ENCODE results near the gene GPS2. TPM values are rescaled to one million over a fixed set of nuclear protein-coding genes. Genes with fewer than 3 reads are reported as not detected.

Gene GPS2
- total RNA-seq, 2 experiments from 2014 or later, result 31.3 to 56.1 TPM

DNA sequence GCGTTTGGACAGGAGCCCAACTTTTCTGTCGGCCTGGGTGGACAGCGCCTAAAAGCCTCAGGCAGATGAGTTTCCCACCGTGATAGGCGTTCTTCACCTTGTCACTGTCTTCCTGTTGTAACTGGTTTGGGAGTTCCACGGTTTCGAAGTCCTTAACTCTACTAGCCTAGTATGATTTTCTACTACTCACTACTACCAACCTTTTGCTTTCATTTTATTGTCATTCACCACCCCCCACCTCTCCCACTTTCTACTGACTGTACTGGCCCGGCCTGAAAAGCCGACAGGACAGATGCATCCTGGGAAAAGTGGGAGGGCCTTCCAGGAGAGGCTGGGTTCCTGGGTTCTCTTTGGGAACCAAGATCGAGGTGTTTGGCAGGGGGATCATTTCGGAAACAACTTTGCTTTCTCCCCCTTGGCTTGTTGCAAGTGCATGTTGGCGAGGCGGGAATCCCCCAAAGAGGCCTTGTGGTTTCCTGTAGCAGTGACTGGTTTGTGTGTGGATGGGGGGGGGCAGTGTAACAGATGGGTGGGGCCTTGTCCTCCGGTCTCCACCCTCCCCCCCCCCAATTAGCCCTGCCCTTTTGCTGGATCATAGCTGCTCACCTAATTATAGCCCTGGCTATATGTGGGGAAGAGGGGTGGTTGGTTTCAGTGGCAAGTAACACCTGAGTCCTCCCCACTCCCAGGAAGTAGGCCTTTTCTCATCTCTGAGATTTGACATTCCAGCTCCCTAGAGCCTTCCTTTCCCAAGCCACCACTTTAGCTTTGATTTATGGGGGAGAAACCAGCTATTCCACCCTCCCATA, 6.3 kb downstream of the GPS2 start:
- H3K4me1 Mint-ChIP-seq, result peaks cover 53% of the 10 kb centered on the region
- peak; percentile 87 for DNase-seq
- H3K27me3 Mint-ChIP-seq, result no peaks in the 10 kb centered on the region
- peaks cover 51% of the 10 kb centered on the region for H3K36me3 Mint-ChIP-seq (ENCODE audit: low read depth)
- H3K4me3 Mint-ChIP-seq, result peak overlapping the region; percentile 94
- peak; percentile 52 for ATAC-seq
- intact Hi-C loops (cut with DNase I, micrococcal nuclease), result loop anchor here (1.0 to 5.0 kb wide), 7 partner anchors 57 to 657 kb away; partner anchors contain the start of genes C17orf100 (in 1 of the 2), CNTROB (in 1 of the 2), CTDNEP1 (in 1 of the 2) and ELP5 (in 1 of the 2)
- POLR2A ChIA-PET, result interaction anchor here (0.6 to 1.9 kb wide), 4 partner anchors 21 to 379 kb away, joined by 3 to 9 read pairs (median 3); partner anchors contain the start of genes NEURL4 and TP53
- H3K27ac Mint-ChIP-seq, result peak overlapping the region; percentile 94
- H3K9me3 Mint-ChIP-seq (ENCODE audit: low read depth), result no peaks in the 10 kb centered on the region
- CTCF ChIA-PET, result interaction anchor here (1.0 to 2.3 kb wide), 4 partner anchors 12 to 172 kb away, joined by 3 to 7 read pairs (median 5); partner anchors contain the start of gene ACAP1

DNA sequence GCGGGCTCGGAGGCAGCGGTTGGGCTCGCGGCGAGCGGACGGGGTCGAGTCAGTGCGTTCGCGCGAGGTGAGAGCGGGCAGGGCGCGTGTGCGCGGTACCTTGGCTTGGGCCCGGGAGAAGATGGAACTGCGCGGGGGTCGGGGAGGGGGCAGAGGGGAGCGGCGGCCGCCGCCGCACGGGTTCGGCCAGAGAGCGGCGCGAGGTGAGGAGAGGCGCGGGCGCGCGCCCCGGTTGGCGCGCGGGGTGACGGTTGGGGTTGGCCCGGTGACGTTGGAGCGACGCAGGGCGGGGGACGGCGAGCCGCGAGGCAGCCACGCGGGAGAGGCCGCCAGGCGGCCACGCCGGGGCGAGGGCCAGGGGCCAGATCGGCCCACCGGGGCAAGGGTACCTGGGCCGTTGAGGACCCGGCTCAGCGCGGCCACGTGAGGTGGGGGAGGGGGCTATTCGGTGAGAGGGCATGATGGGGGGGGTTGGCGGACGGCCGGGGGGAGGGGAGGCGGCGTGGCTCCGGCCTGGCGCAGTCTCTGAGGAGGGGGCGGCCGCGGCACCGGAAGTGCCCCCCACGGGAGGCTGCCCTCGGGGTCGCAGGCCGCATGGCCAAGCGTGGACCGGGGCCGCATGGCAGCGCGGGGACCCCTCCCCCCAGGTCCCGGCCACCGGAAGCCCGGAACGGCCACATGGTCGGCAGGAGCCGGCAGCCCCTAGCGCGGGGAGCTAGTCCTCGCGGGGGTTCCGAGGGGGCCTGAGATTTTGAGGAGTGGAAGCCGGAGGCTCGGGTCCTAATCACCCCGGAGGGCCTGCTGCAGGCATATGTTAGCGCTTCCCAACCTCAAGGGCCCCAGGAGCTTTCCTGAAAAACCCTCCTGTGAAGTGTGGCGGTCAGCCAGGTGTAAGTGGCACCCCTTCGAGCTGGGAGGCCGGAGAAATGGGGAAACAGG, 7.2 kb downstream of the GPS2 start:
- DNase-seq, result peak; percentile 72
- peak overlapping the region; percentile 96 for H3K4me3 Mint-ChIP-seq
- H3K27ac Mint-ChIP-seq, result peak overlapping the region; percentile 100
- ChIA-PET POLR2A (interaction anchor here (0.6 to 1.9 kb wide), 2 partner anchors 22 to 379 kb away, joined by 3 to 9 read pairs; partner anchors contain the start of genes NEURL4 and TP53), CTCF (interaction anchor here (1.0 to 2.3 kb wide), 3 partner anchors 11 to 172 kb away, joined by 3 to 6 read pairs (median 4); partner anchors contain the start of gene ACAP1)
- peaks cover 44% of the 10 kb centered on the region for H3K4me1 Mint-ChIP-seq
- H3K27me3 Mint-ChIP-seq, result no peaks in the 10 kb centered on the region
- intact Hi-C loops (cut with DNase I, micrococcal nuclease), result loop anchor here (1.0 to 5.0 kb wide), 22 partner anchors 21 to 656 kb away; partner anchors contain the start of genes ELP5 (in 2 of the 2), NEURL4 (in 2 of the 2), PHF23 (in 2 of the 2) and POLR2A (in 2 of the 2)
- peaks cover 47% of the 10 kb centered on the region for H3K36me3 Mint-ChIP-seq (ENCODE audit: low read depth)
- ATAC-seq, result no peak
- H3K9me3 Mint-ChIP-seq (ENCODE audit: low read depth), result no peaks in the 10 kb centered on the region

DNA sequence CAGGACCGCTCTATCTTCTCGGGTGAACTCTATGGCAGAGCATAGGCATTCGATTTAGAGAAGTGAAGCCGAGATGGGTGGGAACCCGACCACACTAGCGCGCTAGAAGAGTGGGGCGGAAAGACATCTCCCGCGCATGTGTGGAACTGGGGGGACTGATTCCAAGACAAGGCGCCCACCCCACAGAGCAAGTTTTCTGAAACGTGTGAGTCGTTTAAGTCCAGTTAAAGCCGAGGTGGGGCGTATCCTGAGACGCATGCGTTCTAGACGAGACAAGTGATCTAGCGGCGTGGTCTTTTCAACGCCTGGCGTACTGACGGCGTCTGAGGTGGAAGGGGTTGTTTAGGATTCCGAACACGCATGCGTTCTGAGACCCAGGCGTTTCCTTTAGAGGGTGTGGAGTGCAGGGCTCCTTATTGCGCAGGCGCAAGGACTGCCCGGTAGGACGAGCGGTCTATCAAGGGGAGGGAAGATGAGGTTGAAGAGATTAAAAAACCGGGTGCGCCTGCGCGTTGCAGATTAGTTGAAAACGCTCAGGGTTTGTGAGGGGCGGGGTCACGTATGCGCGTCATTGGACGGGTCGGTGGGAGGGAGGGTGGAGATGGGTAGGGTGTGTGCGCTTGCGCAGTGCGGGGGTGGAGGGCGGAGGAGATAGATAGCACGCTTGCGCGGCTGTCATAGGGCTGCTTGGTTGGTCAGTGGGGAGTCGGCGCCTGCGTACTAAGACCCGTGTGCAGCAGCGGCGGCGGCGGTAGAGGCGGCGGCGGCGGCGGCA, 8.1 kb downstream of the GPS2 start, which contains the start of gene EIF5A:
Gene EIF5A, plus strand, starts transcription at position 718 of the 775 bp plus-strand sequence. CDS start 2,008 bp downstream, outside the sequence.
- ChIA-PET POLR2A (no interaction called here), CTCF (no interaction called here)
- intact Hi-C loops (cut with DNase I, micrococcal nuclease), result loop anchor here (1.0 to 5.0 kb wide), 19 partner anchors 22 to 655 kb away; partner anchors contain the start of genes ELP5 (in 2 of the 2), NEURL4 (in 2 of the 2), POLR2A (in 2 of the 2) and C17orf100 (in 1 of the 2)
- peaks cover 36% of the 10 kb centered on the region for H3K4me1 Mint-ChIP-seq
- H3K36me3 Mint-ChIP-seq (ENCODE audit: low read depth), result peaks cover 39% of the 10 kb centered on the region
- no peaks in the 10 kb centered on the region for H3K9me3 Mint-ChIP-seq (ENCODE audit: low read depth)
- peak within 1 kb of the TSS; percentile 100 for H3K27ac Mint-ChIP-seq
- H3K27me3 Mint-ChIP-seq, result no peaks in the 10 kb centered on the region
- H3K4me3 Mint-ChIP-seq, result peak within 1 kb of the TSS; percentile 96
- DNase-seq (peak; percentile 100), ATAC-seq (peak; percentile 86)

DNA sequence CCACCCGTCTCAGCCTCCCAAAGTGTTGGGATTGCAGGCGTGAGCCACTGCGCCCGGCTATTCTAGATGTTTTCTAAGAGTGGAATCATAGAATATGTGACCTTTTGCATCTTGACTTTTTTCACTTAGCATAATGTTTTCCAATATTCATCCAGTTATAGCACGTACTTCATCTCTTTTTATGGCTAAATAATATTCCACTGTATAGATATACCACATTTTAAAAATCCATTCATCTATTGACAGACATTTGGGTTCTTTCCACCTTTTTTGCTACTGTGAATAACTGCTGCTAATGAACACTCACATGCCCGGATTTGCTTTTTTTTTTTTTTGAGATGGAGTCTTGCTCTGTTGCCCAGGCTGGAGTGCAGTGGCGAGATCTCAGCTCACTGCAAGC, 11.0 kb downstream of the GPS2 start:
- DNase-seq, result no peak
- Mint-ChIP-seq H3K4me1 (peaks cover 10% of the 10 kb centered on the region), H3K36me3 (ENCODE audit: low read depth) (peaks cover 12% of the 10 kb centered on the region), H3K4me3 (no peak overlapping the region), H3K27ac (no peak overlapping the region), H3K9me3 (ENCODE audit: low read depth) (no peaks in the 10 kb centered on the region), H3K27me3 (no peaks in the 10 kb centered on the region)
- intact Hi-C loops (cut with DNase I, micrococcal nuclease), result no loop called here
- CTCF ChIA-PET, result interaction anchor here (0.6 to 1.3 kb wide), 2 partner anchors 249 to 285 kb away, joined by 3 to 4 read pairs; no protein-coding TSS in a partner anchor
- POLR2A ChIA-PET, result no interaction called here
- ATAC-seq, result no peak

DNA sequence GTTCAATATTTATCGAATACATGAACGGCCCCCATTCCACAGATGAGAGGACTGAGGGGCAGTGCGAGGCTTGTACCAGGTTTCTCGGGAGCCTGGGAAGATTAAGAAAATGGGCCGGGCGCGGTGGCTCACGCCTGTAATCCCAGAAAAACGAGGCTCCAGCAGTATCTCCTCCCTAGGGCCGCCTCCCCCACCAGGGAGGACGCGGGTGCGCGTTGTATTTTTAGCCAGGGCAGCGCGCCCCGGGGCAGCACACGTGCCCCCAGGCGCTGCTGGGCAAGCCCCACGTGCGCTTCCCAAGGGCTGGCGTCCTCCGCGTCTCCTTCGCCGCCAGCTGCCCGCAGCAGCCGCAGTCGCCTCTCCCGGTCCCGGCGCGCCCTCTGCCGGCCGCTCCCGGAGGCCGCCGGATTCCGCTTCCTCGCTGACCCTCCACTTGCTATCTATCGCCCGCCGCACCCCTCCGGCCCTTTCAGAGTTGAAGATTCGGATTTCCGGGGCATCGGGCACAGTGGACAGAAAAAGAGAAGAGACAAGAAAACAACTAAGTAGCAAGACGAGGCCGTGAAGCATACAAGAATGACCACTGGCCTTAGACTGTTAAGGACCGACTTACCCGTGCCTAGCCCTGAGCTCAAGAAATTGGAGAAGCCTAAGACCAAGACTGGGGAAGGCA, 18.8 kb downstream of the GPS2 start:
- no peaks in the 10 kb centered on the region for H3K9me3 Mint-ChIP-seq (ENCODE audit: low read depth)
- ATAC-seq (peak; percentile 38), DNase-seq (peak; percentile 83)
- intact Hi-C loops (cut with DNase I, micrococcal nuclease), result loop anchor here (1.0 to 10.0 kb wide), 6 partner anchors 16 to 250 kb away; partner anchors contain the start of gene CLDN7 (in 1 of the 2)
- H3K27me3 Mint-ChIP-seq, result peaks cover 19% of the 10 kb centered on the region
- H3K27ac Mint-ChIP-seq, result no peak overlapping the region
- POLR2A ChIA-PET, result interaction anchor here (0.6 to 1.5 kb wide), 2 partner anchors 39 to 251 kb away, joined by 3 read pairs; no protein-coding TSS in a partner anchor
- H3K4me1 Mint-ChIP-seq, result peaks cover 23% of the 10 kb centered on the region
- CTCF ChIA-PET, result interaction anchor here (0.6 to 2.3 kb wide), 29 partner anchors 9 to 393 kb away, joined by 3 to 45 read pairs (median 4); partner anchors contain the start of genes ACAP1, GPS2 and SLC2A4
- H3K36me3 Mint-ChIP-seq (ENCODE audit: low read depth), result no peaks in the 10 kb centered on the region
- peak overlapping the region; percentile 35 for H3K4me3 Mint-ChIP-seq

DNA sequence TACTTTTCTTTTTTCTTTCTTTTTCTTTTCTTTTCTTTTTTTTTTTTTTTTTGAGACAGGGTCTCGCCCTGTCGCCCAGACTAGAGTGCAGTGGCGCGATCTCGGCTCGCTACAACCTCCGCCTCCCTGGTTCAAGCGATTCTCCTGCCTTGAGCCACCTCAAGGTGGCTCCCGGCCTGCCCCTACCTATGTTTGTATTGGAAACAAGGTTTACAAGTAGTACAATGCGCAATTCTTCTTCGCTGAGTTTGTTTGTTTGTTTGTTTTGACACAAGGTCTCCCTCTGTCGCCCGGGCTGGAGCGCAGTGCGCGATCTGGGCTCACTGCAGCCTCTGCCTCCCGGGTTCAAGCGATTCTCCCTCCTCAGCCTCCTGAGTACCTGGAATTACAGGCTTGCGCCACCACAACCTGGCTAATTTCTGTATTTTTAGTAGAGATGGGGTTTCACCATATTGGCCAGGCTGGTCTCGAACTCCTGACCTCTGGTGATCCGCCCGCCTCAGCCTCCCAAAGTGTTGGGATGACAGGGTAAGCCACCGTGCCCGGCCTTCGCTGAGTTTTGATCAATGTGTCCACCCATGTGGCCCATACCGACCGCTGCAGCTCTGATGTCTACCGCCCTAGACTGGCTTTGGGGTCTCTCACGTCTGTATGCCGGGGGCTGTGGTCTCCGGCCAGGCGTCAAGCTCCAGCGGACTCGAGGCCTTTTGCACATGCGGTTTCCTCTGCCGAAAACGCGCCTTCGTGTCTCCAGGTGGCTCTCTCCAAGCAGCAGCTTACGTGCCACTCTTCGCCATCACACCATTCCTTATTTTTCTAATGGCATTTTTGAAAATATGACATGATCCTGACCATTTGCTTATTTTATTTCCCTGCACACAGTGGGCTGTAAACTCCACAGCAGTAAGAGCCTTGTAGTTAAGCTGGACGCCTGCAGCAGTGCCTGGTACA, 19.7 kb downstream of the GPS2 start:
- peaks cover 23% of the 10 kb centered on the region for H3K4me1 Mint-ChIP-seq
- ATAC-seq, result no peak
- no peaks in the 10 kb centered on the region for H3K9me3 Mint-ChIP-seq (ENCODE audit: low read depth)
- no peak for DNase-seq
- peak overlapping the region; percentile 59 for H3K4me3 Mint-ChIP-seq
- H3K36me3 Mint-ChIP-seq (ENCODE audit: low read depth), result no peaks in the 10 kb centered on the region
- POLR2A ChIA-PET, result interaction anchor here (0.6 to 1.5 kb wide), 2 partner anchors 40 to 250 kb away, joined by 3 read pairs; no protein-coding TSS in a partner anchor
- H3K27ac Mint-ChIP-seq, result no peak overlapping the region
- intact Hi-C loops (cut with DNase I, micrococcal nuclease), result loop anchor here (1.0 to 10.0 kb wide), 6 partner anchors 15 to 249 kb away; partner anchors contain the start of gene CLDN7 (in 1 of the 2)
- H3K27me3 Mint-ChIP-seq, result peaks cover 19% of the 10 kb centered on the region
- CTCF ChIA-PET, result interaction anchor here (0.7 to 2.3 kb wide), 19 partner anchors 9 to 393 kb away, joined by 3 to 45 read pairs (median 5); partner anchors contain the start of genes ACAP1, GPS2 and SLC2A4

DNA sequence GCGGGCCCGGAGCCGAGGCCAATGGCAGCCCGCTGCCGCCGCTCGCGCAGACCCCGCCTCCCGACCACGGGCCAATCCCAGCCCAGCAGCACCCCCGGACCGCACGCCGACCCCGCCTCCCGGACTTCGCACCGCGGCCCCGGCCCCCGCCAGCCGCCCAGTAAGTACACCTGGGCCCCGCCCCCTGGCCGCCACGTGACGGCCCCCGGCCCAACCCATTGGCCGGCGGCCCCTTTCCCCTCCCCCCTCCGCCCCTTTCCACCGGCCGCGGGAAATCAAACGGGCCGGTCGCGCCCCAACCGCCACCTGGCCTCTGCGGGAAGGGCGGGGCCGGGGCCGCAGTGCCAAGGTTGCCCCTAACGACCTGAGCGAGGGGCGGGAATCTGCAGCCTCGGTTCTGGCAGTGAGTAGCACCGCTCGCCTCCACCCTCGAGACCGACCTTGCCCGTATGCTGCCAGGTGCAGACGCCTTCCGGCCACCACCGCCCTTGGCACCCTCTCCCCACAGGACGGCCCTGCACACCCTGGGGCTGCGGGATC, 20.5 kb downstream of the GPS2 start, which contains the start of gene YBX2:
Gene YBX2, minus strand, starts transcription at position 26 of the 540 bp plus-strand sequence. CDS start 139 bp downstream, outside the sequence.
- H3K27me3 Mint-ChIP-seq, result peaks cover 19% of the 10 kb centered on the region
- intact Hi-C loops (cut with DNase I, micrococcal nuclease), result loop anchor here (1.0 to 10.0 kb wide), 3 partner anchors 32 to 160 kb away; partner anchors contain the start of genes CLDN7 (in 1 of the 2) and ELP5 (in 1 of the 2)
- CTCF ChIA-PET, result no interaction called here
- peak within 1 kb of the TSS; percentile 59 for H3K4me3 Mint-ChIP-seq
- peaks cover 23% of the 10 kb centered on the region for H3K4me1 Mint-ChIP-seq
- POLR2A ChIA-PET, result no interaction called here
- ATAC-seq (peak; percentile 87), DNase-seq (peak; percentile 90)
- peak within 1 kb of the TSS; percentile 58 for H3K27ac Mint-ChIP-seq
- H3K36me3 Mint-ChIP-seq (ENCODE audit: low read depth), result no peaks in the 10 kb centered on the region
- H3K9me3 Mint-ChIP-seq (ENCODE audit: low read depth), result no peaks in the 10 kb centered on the region

DNA sequence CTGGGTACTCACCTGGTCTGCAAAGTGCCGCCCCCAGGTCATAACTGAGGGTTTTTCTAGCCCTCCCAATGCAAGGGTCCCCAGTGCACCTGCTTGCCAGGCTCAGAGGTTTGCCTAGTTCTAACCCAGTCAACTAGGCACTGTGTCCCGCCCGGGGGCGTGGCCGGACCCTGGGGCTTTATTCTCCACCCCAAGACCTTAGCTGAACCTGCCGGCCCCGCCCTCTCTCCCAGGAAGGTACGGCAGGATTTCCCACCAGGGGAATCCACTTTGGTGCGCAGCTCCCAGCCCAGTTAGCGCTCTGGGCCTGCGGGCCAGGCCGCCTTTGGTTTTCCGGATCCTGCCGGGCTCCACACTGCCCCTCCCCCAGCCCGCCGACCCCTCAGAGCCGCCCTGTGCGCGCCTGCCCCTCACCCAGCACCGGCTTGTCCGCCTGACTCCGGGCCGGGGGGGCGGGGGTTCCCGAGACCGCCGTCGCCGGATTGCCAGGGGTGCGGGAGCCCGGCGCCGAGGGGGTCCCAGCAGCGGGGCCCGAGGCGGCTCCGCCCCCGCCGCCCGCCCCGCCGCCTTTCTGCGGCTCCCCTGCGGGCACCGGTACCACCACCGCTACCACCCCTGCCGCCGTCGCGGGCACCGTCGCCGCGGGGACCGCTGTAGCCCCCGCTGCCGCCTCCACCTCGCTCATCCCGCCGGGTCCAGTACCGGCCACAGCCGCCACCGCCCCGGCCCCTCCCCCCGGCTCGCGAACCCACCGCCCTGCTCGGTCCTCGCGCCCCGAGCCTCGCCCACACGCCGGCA, 21.1 kb downstream of the GPS2 start:
- ATAC-seq (no peak), DNase-seq (peak; percentile 42)
- no peak overlapping the region for H3K27ac Mint-ChIP-seq
- CTCF ChIA-PET, result no interaction called here
- peaks cover 19% of the 10 kb centered on the region for H3K27me3 Mint-ChIP-seq
- POLR2A ChIA-PET, result no interaction called here
- H3K4me3 Mint-ChIP-seq, result peak overlapping the region; percentile 17
- no peaks in the 10 kb centered on the region for H3K9me3 Mint-ChIP-seq (ENCODE audit: low read depth)
- no peaks in the 10 kb centered on the region for H3K36me3 Mint-ChIP-seq (ENCODE audit: low read depth)
- H3K4me1 Mint-ChIP-seq, result peaks cover 23% of the 10 kb centered on the region
- intact Hi-C loops (cut with DNase I, micrococcal nuclease), result loop anchor here in 1 of 2 experiments (1.0 to 10.0 kb wide), 2 partner anchors 42 to 159 kb away; partner anchors contain the start of gene ELP5
